Spleen (tissue), 11 donors: Measurements from ENCODE around the gene CNEP1R1. TPM values are rescaled to one million over a fixed set of nuclear protein-coding genes. Genes with fewer than 3 reads are reported as not detected.

Experiments
- DNase-seq: peaks from one replicate; pipeline ENCODE4 v3.0.0-alpha.2; 2020
- H3K27ac ChIP-seq, 8 donors: fragments of 200-600 bp; sonication (generic) in 7 of 8; 1 replicate in 4 of 8; 2 replicates in 4 of 8; pipeline versions ENCODE4 v1.5.0 to v1.8.0; 2016 to 2021; ENCODE audit warnings: inconsistent platforms in 4 of 8, mild to moderate bottlenecking in 4 of 8, moderate library complexity in 1 of 8
- H3K27me3 ChIP-seq, 7 donors: fragments of 200-600 bp; sonication (generic) in 6 of 7; replicated peaks in 1 of 7; 1 replicate in 4 of 7; 2 replicates in 3 of 7; pipeline versions ENCODE4 v1.5.0 to v1.8.0; 2016 to 2021; ENCODE audit warnings: inconsistent platforms in 3 of 7, mild to moderate bottlenecking in 1 of 7
- H3K36me3 ChIP-seq, 6 donors: fragments of 200-600 bp; sonication (generic) in 5 of 6; 1 replicate in 4 of 6; 2 replicates in 2 of 6; pipeline versions ENCODE4 v1.5.0 to v1.8.0; 2016 to 2021; ENCODE audit warnings: inconsistent platforms in 2 of 6
- H3K4me1 ChIP-seq, 6 donors: fragments of 200-600 bp; sonication (generic) in 5 of 6; 1 replicate in 3 of 6; 2 replicates in 3 of 6; pipeline versions ENCODE4 v1.5.0 to v1.8.0; 2016 to 2021; ENCODE audit warnings: inconsistent platforms in 3 of 6
- H3K4me3 ChIP-seq, 8 donors: fragments of 200-600 bp; sonication (generic) in 7 of 8; 1 replicate in 4 of 8; 2 replicates in 4 of 8; pipeline versions ENCODE4 v1.5.0 to v1.8.0; 2016 to 2021; ENCODE audit warnings: inconsistent platforms in 4 of 8, mild to moderate bottlenecking in 4 of 8, moderate library complexity in 2 of 8
- H3K9me3 ChIP-seq, 8 donors: fragments of 200-600 bp; sonication (generic) in 7 of 8; 1 replicate in 4 of 8; 2 replicates in 4 of 8; pipeline versions ENCODE4 v1.5.0 to v1.8.0; 2016 to 2021; ENCODE audit warnings: inconsistent platforms in 4 of 8
- POLR2A ChIP-seq, 3 donors: fragments of 450-650 bp; IDR thresholded peaks; one replicate each; pipeline ENCODE4 v1.5.1; 2017; ENCODE audit warnings: antibody characterized with exemption in 3 of 3, mild to moderate bottlenecking in 1 of 3
- POLR2AphosphoS5 ChIP-seq, 3 donors: sonication (generic); formaldehyde crosslinking; IDR thresholded peaks; one replicate each; pipeline ENCODE4 v1.5.1; 2017; ENCODE audit warnings: antibody characterized with exemption in 3 of 3
- WGBS, 5 donors: extraction: QIAGEN DNeasy Blood & Tissue Kit in 3 of 5; methylation state at CpG; one replicate each; pipeline versions ENCODE4 v1.1.5 to v1.1.7; 2013 to 2018; 5-methylcytosine and 5-hydroxymethylcytosine counted together
- intact Hi-C: fragments of 100-400 bp; cut with DNase I; formaldehyde crosslinking; loops from one replicate; pipeline ENCODE4 v1.15.0; 2023; ENCODE audit warnings: low total_unique reads
- polyA plus RNA-seq, 3 donors: library from polyadenylated mRNA; stranded (reverse); fragments of 200-250 nt; gene quantifications; one replicate each; pipeline ENCODE4 v1.2.1, GENCODE V29; 2013
- total RNA-seq, 7 donors: library from RNA; depleted of rRNA in 3 of 7; stranded (reverse); fragments of >200 nt in 3 of 7; fragmentation: NEBNext Ultra II Directional in 4 of 7; extraction: Animal tissue kit (Norgen Biotek cat#: 25700) in 4 of 7; gene quantifications; one replicate each; pipeline versions ENCODE4 v1.1.0 to v1.2.1, GENCODE V29; 2016 to 2021
- TF ChIP-seq, protein P1 (sequence below), 11 experiments: fragments of 200-600 bp in 7 of 11; fragments of 450-650 bp in 4 of 11; sonication (generic) in 4 of 11; IDR thresholded peaks in 8 of 11; conservative IDR thresholded peaks in 3 of 11; 1 replicate in 7 of 11; 2 replicates in 4 of 11; pipeline versions ENCODE4 v1.4.0 to v1.8.0; 2016 to 2021; ENCODE audit warnings: antibody characterized with exemption in 11 of 11, inconsistent platforms in 4 of 11, mild to moderate bottlenecking in 1 of 11
- donor health status: healthy with polysubstance abuse.
- donor health status: DM: no; HTN: no; CAD: no; lungs with moderate emphysema.
- donor health status: DM: no; HTN: no; CAD: no.
- donor health status: Bipolar disorder and iron deficiency.
- donor health status: healthy.
- donor health status: DM: no; HTN: no; CAD: no.
- donor health status: DM: yes; HTN: yes; CAD: no.

Gene CNEP1R1
- total and polyA plus RNA-seq, 10 donors: 9.6 to 45.4 (median 30.3) TPM

DNA sequence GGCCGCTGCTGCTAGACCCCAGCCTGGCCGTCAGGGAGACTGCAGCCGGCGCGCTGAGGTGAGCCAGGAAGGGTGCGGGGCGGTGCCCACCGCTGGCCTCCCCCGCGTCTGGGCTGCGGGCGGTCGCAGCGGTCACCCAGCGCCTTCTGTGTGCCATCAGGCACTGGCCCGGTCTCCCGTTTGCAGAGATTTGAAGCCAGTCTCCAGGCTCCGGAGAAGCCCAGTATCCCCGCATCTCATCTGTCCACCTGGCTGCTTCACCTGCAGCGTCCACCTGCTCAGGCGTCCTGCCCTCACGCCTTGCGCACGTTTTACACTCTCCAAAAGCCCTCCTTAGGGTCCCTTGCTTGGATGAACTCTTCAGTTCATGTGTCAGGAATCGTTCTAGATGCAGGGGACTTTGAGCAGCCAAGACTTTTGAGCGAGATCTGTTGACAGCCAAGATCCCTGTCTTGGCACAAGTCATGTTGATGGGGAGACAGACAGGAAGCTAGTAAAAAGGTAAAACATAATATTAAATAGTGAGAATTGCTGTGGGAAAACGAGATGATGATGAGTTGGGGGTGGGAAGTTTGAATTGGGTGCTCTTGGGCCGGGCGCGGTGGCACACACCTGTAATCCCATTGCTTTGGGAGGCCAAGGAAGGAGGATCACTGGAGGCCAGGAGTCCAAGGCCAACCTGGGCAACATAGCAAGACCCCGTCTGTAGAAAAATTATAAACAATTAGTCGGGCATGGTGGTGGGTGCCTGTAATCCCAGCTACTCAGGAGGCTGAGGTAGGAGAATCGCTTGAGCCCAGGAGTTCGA, 41.7 kb downstream of the CNEP1R1 start:
- Histone ChIP-seq H3K27ac (peak overlapping the region; percentile 90 to 98 (median 95)), H3K4me1 (peaks cover 14 to 41% (median 29%) of the 10 kb centered on the region in 6 donors), H3K36me3 (peaks cover 0 to 31% (median 9%) of the 10 kb centered on the region in 6 donors), H3K9me3 (no peaks in the 10 kb centered on the region), H3K27me3 (no peaks in the 10 kb centered on the region), H3K4me3 (peak overlapping the region; percentile 76 to 100 (median 96))
- no peak for TF ChIP-seq POLR2A (IDR thresholded peaks at IDR 0.05)
- TF ChIP-seq, protein P1, sequence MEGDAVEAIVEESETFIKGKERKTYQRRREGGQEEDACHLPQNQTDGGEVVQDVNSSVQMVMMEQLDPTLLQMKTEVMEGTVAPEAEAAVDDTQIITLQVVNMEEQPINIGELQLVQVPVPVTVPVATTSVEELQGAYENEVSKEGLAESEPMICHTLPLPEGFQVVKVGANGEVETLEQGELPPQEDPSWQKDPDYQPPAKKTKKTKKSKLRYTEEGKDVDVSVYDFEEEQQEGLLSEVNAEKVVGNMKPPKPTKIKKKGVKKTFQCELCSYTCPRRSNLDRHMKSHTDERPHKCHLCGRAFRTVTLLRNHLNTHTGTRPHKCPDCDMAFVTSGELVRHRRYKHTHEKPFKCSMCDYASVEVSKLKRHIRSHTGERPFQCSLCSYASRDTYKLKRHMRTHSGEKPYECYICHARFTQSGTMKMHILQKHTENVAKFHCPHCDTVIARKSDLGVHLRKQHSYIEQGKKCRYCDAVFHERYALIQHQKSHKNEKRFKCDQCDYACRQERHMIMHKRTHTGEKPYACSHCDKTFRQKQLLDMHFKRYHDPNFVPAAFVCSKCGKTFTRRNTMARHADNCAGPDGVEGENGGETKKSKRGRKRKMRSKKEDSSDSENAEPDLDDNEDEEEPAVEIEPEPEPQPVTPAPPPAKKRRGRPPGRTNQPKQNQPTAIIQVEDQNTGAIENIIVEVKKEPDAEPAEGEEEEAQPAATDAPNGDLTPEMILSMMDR (IDR thresholded peaks at IDR 0.05 in 8 of 11, conservative IDR thresholded peaks at IDR 0.05 in 3 of 11): peak in 1 of 11 experiments; percentile 14
- peak; percentile 62 for DNase-seq
- WGBS, 5 donors: 27 to 53% (median 30%) methylated on average over 16 to 34 of the region's 34 CpGs
- intact Hi-C loops: no loop called here

DNA sequence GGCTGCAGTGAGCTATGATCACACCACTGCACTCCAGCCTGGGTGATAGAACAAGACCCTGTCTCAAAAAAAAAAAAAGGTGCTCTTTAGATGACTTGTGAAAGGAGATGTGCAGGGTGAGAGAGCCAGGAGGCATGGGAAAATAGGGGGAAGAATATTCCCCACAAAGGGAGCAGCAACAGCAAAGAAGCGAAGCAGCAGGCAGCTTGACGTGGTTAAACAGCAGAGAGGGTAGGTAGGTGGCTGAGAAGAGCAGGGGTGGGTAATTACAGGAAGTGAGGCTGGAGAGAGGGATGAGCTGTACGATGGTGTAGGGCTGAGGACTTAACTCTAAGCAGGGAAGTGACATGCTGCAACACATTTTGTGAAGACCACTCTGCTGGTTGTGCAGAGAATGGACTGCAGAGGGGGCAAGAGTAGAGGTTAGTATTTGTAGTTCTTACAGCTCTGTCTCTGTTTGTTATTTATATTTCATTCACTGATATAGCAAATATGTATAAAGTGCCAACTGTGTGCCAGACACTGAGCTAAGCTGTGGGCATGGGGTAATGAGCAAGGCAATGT, 42.3 kb downstream of the CNEP1R1 start:
- Histone ChIP-seq H3K9me3 (no peaks in the 10 kb centered on the region), H3K27ac (no peak overlapping the region), H3K27me3 (no peaks in the 10 kb centered on the region), H3K4me3 (peak overlapping the region in 5 of 8 donors; percentile 76 to 100 (median 99)), H3K4me1 (peaks cover 14 to 41% (median 29%) of the 10 kb centered on the region in 6 donors), H3K36me3 (peaks cover 0 to 36% (median 12%) of the 10 kb centered on the region in 6 donors)
- intact Hi-C loops: no loop called here
- TF ChIP-seq, protein P1 (IDR thresholded peaks at IDR 0.05 in 8 of 11, conservative IDR thresholded peaks at IDR 0.05 in 3 of 11): peak in 9 of 11 experiments; percentile 6 to 55 (median 24)
- no peak for TF ChIP-seq POLR2A (IDR thresholded peaks at IDR 0.05)
- TF ChIP-seq POLR2AphosphoS5 (IDR thresholded peaks at IDR 0.05): no peak
- 28 to 37% (median 30%) methylated on average over 3 of the region's 3 CpGs for WGBS, 5 donors
- DNase-seq: peak; percentile 31

DNA sequence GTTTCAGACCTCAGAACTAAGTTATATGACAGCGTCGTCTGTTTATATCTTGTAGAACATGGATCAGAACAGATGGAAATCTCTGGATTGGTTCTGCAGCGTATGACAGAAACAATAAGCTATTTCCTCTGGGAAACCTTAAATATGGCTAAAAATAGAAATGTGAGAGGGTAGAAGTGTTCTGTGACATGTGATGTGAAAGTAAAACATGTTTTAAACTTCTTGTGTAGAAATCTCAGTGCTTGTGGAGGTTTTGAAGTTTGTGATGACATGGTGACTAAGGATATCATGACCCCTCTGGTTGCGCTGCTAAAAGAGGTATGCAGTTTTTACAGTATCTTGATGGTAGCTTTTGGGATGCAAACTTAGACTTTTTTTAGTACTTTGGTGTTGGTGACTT, 43.5 kb downstream of the CNEP1R1 start:
- Histone ChIP-seq H3K27me3 (no peaks in the 10 kb centered on the region), H3K4me1 (peaks cover 14 to 41% (median 32%) of the 10 kb centered on the region in 6 donors), H3K36me3 (peaks cover 0 to 44% (median 12%) of the 10 kb centered on the region in 6 donors), H3K4me3 (no peak overlapping the region), H3K9me3 (no peaks in the 10 kb centered on the region), H3K27ac (no peak overlapping the region)
- intact Hi-C loops: no loop called here
- 76 to 86% (median 79%) methylated on average over 4 of the region's 4 CpGs for WGBS, 5 donors
- TF ChIP-seq POLR2A (IDR thresholded peaks at IDR 0.05) (no peak), POLR2AphosphoS5 (IDR thresholded peaks at IDR 0.05) (no peak)
- TF ChIP-seq, protein P1 (IDR thresholded peaks at IDR 0.05 in 8 of 11, conservative IDR thresholded peaks at IDR 0.05 in 3 of 11): no peak
- no peak for DNase-seq

DNA sequence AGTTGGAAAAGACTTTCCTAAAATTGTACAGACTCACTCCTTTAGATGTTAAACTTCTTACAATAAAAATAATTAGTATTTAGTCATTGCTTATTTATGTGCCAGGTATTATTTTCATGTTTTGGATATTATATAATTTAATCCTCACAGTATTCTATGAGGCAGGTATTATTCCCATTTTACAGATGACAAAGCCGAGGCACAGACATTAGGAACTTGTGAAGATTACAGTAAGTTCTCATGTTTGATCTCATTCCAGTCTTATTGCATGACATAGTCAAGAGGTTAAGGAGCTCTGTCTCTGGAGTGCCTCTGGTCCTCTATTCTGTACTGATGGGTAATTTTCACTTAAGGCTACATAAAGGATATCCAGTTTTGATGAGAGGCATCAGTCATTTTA, 44.0 kb downstream of the CNEP1R1 start:
- H3K27me3 ChIP-seq: no peaks in the 10 kb centered on the region
- H3K4me1 ChIP-seq: peaks cover 14 to 41% (median 32%) of the 10 kb centered on the region in 6 donors
- no peak overlapping the region for H3K27ac ChIP-seq
- H3K36me3 ChIP-seq: peaks cover 0 to 48% (median 12%) of the 10 kb centered on the region in 6 donors
- DNase-seq: no peak
- TF ChIP-seq POLR2AphosphoS5 (IDR thresholded peaks at IDR 0.05): no peak
- TF ChIP-seq, protein P1 (IDR thresholded peaks at IDR 0.05 in 8 of 11, conservative IDR thresholded peaks at IDR 0.05 in 3 of 11): no peak
- no peak for TF ChIP-seq POLR2A (IDR thresholded peaks at IDR 0.05)
- no peak overlapping the region for H3K4me3 ChIP-seq
- 90 to 98% (median 93%) methylated on average over 1 of the region's 1 CpG for WGBS, 5 donors
- intact Hi-C loops: no loop called here
- no peaks in the 10 kb centered on the region for H3K9me3 ChIP-seq
